Neural progenitor cell (in vitro differentiated cells): ENCODE results near the gene LGALS8. TPM values are rescaled to one million over a fixed set of nuclear protein-coding genes. Genes with fewer than 3 reads are reported as not detected.

Source experiments
- DNase-seq: peaks from one replicate; pipeline ENCODE4 v3.0.0-alpha.2; 2016; ENCODE audit warnings: low spot score
- H2AFZ ChIP-seq: fragments of 200-600 bp; sonication (generic); replicated peaks from 2 replicates; pipeline ENCODE4 v1.6.1; 2016; ENCODE audit warnings: antibody characterized with exemption
- H3F3A ChIP-seq: fragments of 200-600 bp; sonication (generic); 2 replicates; pipeline ENCODE4 v1.6.1; 2016; ENCODE audit warnings: antibody characterized with exemption, low read depth
- H3K27ac ChIP-seq: fragments of 200-600 bp; sonication (generic); 2 replicates; pipeline ENCODE4 v1.5.1; 2016; ENCODE audit warnings: mild to moderate bottlenecking
- H3K27me3 ChIP-seq: fragments of 200-600 bp; sonication (generic); 2 replicates; pipeline ENCODE4 v1.6.1; 2016; ENCODE audit warnings: mild to moderate bottlenecking, moderate library complexity
- H3K36me3 ChIP-seq: fragments of 200-600 bp; sonication (generic); 2 replicates; pipeline ENCODE4 v1.5.1; 2016
- H3K4me1 ChIP-seq: fragments of 200-600 bp; sonication (generic); 2 replicates; pipeline ENCODE4 v1.6.1; 2016; ENCODE audit warnings: mixed run types
- H3K4me2 ChIP-seq: fragments of 200-600 bp; sonication (generic); 2 replicates; pipeline ENCODE4 v1.6.1; 2016
- H3K4me3 ChIP-seq: fragments of 200-600 bp; sonication (generic); 2 replicates; pipeline ENCODE4 v1.5.1; 2016
- H3K79me2 ChIP-seq: fragments of 200-600 bp; sonication (generic); 2 replicates; pipeline ENCODE4 v1.6.1; 2016; ENCODE audit warnings: low read depth
- H3K9ac ChIP-seq: fragments of 200-600 bp; sonication (generic); 2 replicates; pipeline ENCODE4 v1.6.1; 2016
- H3K9me3 ChIP-seq: fragments of 200-600 bp; sonication (generic); 2 replicates; pipeline ENCODE4 v1.5.1; 2016; ENCODE audit warnings: low read depth
- H4K20me1 ChIP-seq: fragments of 200-600 bp; sonication (generic); 2 replicates; pipeline ENCODE4 v1.6.1; 2016; ENCODE audit warnings: low read depth
- H3K27ac Mint-ChIP-seq: 3 replicates; pipeline ENCODE4 v1.8.0; 2021; ENCODE audit warnings: mixed read lengths
- H3K27me3 Mint-ChIP-seq: 2 replicates; pipeline ENCODE4 v1.8.0; 2022; ENCODE audit warnings: low read depth, mild to moderate bottlenecking, inconsistent platforms, moderate library complexity, mixed read lengths; ENCODE audit not compliant: insufficient read depth
- H3K36me3 Mint-ChIP-seq: 3 replicates; pipeline ENCODE4 v1.8.0; 2021; ENCODE audit warnings: mixed read lengths
- H3K4me1 Mint-ChIP-seq: 3 replicates; pipeline ENCODE4 v1.8.0; 2021; ENCODE audit warnings: mixed read lengths
- H3K4me3 Mint-ChIP-seq: 3 replicates; pipeline ENCODE4 v1.8.0; 2021; ENCODE audit warnings: mild to moderate bottlenecking, moderate library complexity, mixed read lengths
- H3K9me3 Mint-ChIP-seq: 3 replicates; pipeline ENCODE4 v1.8.0; 2020; ENCODE audit warnings: mixed read lengths
- EZH2 ChIP-seq: fragments of 200-600 bp; sonication (generic); IDR thresholded peaks from 2 replicates; pipeline ENCODE4 v1.6.1; 2017; ENCODE audit warnings: antibody characterized with exemption, mild to moderate bottlenecking, moderate library complexity
- EZH2phosphoT487 ChIP-seq: fragments of 200-600 bp; sonication (generic); IDR thresholded peaks from 2 replicates; pipeline ENCODE4 v1.6.1; 2017; ENCODE audit warnings: antibody characterized with exemption
- total RNA-seq: library from RNA; depleted of rRNA; stranded (reverse); fragments of >200 nt; gene quantifications from 2 replicates; pipeline ENCODE4 v1.2.3, GENCODE V29; 2015; ENCODE audit warnings: low replicate concordance
- TF ChIP-seq, protein P1 (sequence below): fragments of 200-600 bp; sonication (generic); IDR thresholded peaks from 2 replicates; pipeline ENCODE4 v1.5.1; 2017; ENCODE audit warnings: antibody characterized with exemption, mild to moderate bottlenecking

The LGALS8 gene
- total RNA-seq, 1 donor from 2014 or later: 28.1 TPM

DNA sequence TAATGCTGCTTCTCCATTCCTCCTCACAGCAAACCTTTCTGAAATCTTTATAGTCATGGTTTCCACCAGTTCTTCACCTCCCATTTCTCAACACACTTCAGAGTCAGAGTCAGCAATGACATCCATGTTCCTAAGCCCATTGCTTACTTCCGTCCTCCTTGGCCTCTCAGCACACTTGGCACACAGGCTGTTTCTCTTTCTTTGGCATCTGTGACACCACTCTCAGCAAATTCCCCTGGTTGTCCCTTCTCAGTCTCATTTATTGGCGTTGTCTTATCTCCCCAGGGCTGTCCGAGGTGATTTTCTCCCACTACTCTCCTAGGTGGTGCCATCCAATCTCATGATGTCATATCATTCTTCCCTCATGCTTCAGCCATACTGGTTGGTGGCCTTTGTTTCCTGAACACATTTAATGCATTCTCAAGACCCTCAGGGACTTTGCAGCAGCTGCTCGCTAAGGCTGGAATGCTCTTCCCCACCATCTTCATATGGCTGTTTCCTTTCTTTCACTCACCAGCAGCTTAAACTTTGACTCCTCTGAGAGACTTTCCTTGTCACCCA lies 3.3 kb upstream of the LGALS8 start:
- H3K27me3 Mint-ChIP-seq: peaks cover 7% of the 10 kb centered on the region
- Histone ChIP-seq H3K4me2 (no peak overlapping the region), H3K4me3 (no peak overlapping the region), H3K27me3 (peaks cover 26% of the 10 kb centered on the region), H3F3A (peaks cover 9% of the 10 kb centered on the region), H3K79me2 (no peaks in the 10 kb centered on the region), H3K4me1 (peaks cover 7% of the 10 kb centered on the region), H3K9me3 (no peaks in the 10 kb centered on the region), H2AFZ (no peak overlapping the region), H3K36me3 (no peaks in the 10 kb centered on the region), H3K27ac (no peak overlapping the region), H3K9ac (no peak overlapping the region), H4K20me1 (no peaks in the 10 kb centered on the region)
- H3K27ac Mint-ChIP-seq: no peak overlapping the region
- H3K9me3 Mint-ChIP-seq: no peaks in the 10 kb centered on the region
- TF ChIP-seq, protein P1, sequence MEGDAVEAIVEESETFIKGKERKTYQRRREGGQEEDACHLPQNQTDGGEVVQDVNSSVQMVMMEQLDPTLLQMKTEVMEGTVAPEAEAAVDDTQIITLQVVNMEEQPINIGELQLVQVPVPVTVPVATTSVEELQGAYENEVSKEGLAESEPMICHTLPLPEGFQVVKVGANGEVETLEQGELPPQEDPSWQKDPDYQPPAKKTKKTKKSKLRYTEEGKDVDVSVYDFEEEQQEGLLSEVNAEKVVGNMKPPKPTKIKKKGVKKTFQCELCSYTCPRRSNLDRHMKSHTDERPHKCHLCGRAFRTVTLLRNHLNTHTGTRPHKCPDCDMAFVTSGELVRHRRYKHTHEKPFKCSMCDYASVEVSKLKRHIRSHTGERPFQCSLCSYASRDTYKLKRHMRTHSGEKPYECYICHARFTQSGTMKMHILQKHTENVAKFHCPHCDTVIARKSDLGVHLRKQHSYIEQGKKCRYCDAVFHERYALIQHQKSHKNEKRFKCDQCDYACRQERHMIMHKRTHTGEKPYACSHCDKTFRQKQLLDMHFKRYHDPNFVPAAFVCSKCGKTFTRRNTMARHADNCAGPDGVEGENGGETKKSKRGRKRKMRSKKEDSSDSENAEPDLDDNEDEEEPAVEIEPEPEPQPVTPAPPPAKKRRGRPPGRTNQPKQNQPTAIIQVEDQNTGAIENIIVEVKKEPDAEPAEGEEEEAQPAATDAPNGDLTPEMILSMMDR: no peak
- no peak for TF ChIP-seq EZH2phosphoT487
- DNase-seq: no peak
- H3K4me3 Mint-ChIP-seq: no peak overlapping the region
- H3K4me1 Mint-ChIP-seq: peaks cover 10% of the 10 kb centered on the region
- no peaks in the 10 kb centered on the region for H3K36me3 Mint-ChIP-seq

DNA sequence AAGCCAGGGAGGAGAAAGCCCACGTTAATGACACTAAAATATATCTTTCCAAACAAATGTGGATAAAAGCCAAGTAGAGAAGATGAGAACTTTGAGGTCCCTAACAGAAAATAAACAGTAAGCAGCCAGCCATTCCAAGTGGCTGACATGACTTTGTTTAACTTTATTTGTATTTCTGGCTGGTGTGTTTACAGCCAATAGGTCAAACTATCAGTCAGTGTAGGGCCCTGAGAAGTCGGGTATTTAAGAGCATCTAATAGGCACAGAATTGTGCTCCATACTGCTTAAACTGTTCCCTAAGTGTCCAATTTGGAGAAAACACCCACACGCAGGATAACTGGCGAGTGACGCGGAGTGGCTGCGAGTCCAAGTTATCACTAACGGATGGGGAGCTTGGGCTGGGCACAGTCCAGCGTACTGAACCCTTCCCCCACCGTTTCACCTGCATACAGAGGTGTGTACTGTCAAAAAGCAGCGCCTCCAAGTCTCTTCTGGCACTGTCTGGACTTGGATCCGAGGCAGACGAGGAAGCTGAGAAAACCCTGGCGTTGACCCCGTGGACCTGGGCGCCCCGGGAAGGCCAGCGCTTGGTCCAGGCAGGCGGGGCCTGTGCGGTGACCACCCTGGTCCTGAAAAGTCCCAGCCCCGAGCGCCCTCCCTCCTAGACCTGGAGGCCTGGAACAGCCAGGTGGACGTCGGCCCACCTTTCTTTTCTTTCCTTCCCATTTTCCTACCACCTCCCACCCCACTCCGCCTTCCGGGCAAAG lies 662 bp upstream of the LGALS8 start:
- no peak overlapping the region for H3K27ac Mint-ChIP-seq
- peak overlapping the region; percentile 90 for H2AFZ ChIP-seq
- no peaks in the 10 kb centered on the region for H3K36me3 ChIP-seq
- H3K9me3 ChIP-seq: no peaks in the 10 kb centered on the region
- H3K4me3 Mint-ChIP-seq: peak overlapping the region; percentile 88
- H3K9ac ChIP-seq: no peak overlapping the region
- peaks cover 7% of the 10 kb centered on the region for H3K4me1 ChIP-seq
- no peaks in the 10 kb centered on the region for H3K9me3 Mint-ChIP-seq
- peaks cover 4% of the 10 kb centered on the region for H3K27me3 Mint-ChIP-seq
- peak overlapping the region; percentile 90 for H3K4me2 ChIP-seq
- no peaks in the 10 kb centered on the region for H3K36me3 Mint-ChIP-seq
- no peak for DNase-seq
- H4K20me1 ChIP-seq: no peaks in the 10 kb centered on the region
- H3K79me2 ChIP-seq: no peaks in the 10 kb centered on the region
- H3F3A ChIP-seq: peaks cover 9% of the 10 kb centered on the region
- H3K27me3 ChIP-seq: peaks cover 26% of the 10 kb centered on the region
- H3K27ac ChIP-seq: no peak overlapping the region
- H3K4me3 ChIP-seq: peak overlapping the region; percentile 52
- no peak for TF ChIP-seq EZH2
- TF ChIP-seq, protein P1: no peak
- no peak for TF ChIP-seq EZH2phosphoT487
- H3K4me1 Mint-ChIP-seq: peaks cover 10% of the 10 kb centered on the region

DNA sequence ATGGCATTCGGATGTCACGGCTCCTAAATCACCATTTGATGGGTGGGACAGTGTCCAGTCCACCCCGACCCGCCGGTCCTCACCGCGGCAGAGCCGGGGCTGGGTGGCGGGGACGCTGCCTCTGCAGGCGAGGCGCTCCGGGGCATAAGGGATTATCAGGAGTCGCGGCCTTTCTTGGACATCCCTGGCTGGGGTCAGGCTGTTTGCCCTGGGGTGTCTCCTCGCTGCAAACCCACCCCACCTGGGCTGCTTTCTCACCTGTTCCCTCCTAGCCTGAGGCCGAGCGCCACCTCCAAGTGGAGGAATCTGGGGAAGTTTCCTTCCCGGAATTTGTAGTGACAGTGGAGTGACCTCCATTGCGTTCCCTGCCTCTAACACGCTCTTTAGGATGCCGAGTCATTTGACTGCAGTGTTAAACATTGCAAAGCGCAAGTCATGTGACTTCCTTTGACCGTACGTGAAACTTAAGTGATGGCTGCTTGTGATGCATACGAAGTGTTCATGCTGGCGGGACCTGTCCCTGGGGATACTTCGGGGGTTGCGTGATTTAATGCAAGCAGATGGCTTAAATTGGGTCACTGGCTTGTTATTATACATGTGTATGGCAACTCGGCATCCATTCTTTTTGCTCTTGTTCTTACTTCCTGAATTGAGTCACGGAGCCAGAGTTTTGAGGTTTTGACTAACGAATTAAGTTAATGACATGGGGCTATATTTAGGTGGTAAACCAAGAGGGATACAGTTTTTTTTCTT lies 536 bp downstream of the LGALS8 start:
- Histone ChIP-seq H2AFZ (peak overlapping the region; percentile 90), H3K4me2 (peak overlapping the region; percentile 90), H3K4me3 (peak overlapping the region; percentile 52), H3K9ac (no peak overlapping the region), H4K20me1 (no peaks in the 10 kb centered on the region), H3K9me3 (no peaks in the 10 kb centered on the region), H3K4me1 (peaks cover 7% of the 10 kb centered on the region), H3F3A (peaks cover 9% of the 10 kb centered on the region), H3K27me3 (peaks cover 26% of the 10 kb centered on the region), H3K36me3 (no peaks in the 10 kb centered on the region), H3K27ac (no peak overlapping the region), H3K79me2 (no peaks in the 10 kb centered on the region)
- no peaks in the 10 kb centered on the region for H3K36me3 Mint-ChIP-seq
- peaks cover 10% of the 10 kb centered on the region for H3K4me1 Mint-ChIP-seq
- H3K4me3 Mint-ChIP-seq: peak overlapping the region; percentile 88
- H3K27ac Mint-ChIP-seq: no peak overlapping the region
- TF ChIP-seq EZH2phosphoT487 (no peak), EZH2 (no peak)
- TF ChIP-seq, protein P1: no peak
- no peaks in the 10 kb centered on the region for H3K9me3 Mint-ChIP-seq
- DNase-seq: peak; percentile 68
- H3K27me3 Mint-ChIP-seq: peaks cover 4% of the 10 kb centered on the region
